HK-2 (cell line): ENCODE measurements around the gene SLC38A10.
A peak's percentile ranks its signal among the peaks of the same experiment; 100 is the strongest.

Experiments
- DNase-seq: peaks from one replicate; pipeline ENCODE4 v3.0.0-alpha.2; 2018; ENCODE audit not compliant: unreplicated experiment

SLC38A10 gene

GRCh38 chr17:81254955-81255717 lies 40.0 kb downstream of the SLC38A10 start:
- peak; percentile 86 for DNase-seq

DNA sequence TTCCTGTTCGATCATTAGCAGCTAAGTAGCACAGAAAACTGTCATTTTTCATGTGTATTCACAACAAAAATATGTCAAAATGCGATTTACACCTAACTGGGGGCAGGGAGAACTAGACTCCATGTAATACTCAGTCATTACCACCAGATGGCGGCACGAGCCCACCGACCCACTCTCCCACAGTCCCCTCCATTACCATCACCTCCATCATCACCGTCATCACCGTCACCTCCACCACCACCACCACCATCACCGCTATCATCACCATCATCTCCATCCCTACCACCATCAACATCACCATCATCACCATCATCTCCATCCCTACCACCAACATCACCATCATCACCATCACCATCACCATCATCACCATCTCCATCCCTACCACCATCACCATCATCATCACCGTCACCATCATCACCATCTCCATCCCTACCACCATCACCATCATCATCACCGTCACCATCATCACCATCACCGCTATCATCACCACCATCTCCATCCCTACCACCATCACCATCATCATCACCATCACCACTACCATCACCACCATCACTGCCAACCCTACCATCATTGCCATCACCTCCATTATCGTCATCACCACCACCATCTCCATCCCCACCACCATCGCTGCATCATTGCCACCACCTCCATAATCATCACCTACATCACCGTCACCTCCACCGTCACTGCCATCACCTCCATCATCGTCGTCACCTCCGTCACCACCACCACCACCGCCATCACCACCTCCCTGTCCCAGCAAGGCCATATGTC lies 41.6 kb downstream of the SLC38A10 start:
- no peak for DNase-seq

DNA sequence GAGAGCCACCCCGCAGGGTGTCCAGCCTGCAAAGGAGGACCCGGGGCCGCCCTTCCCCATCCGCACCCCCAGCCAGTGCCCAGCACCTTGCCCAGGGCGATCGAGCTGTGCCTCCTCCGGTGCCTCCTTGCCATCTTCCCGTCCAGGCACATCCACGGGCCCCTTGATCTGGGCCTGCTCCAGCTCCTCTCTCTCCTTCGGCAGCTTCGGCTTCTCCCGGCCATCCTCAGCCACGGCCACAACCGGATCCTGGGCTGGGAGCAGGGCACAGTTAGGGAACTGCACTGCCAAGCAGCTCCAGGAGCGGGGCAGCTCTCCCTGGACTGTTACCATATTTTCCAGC lies 42.1 kb downstream of the SLC38A10 start:
- no peak for DNase-seq

GRCh38 chr17:81252326-81252986 lies 42.7 kb downstream of the SLC38A10 start:
- DNase-seq: no peak

DNA sequence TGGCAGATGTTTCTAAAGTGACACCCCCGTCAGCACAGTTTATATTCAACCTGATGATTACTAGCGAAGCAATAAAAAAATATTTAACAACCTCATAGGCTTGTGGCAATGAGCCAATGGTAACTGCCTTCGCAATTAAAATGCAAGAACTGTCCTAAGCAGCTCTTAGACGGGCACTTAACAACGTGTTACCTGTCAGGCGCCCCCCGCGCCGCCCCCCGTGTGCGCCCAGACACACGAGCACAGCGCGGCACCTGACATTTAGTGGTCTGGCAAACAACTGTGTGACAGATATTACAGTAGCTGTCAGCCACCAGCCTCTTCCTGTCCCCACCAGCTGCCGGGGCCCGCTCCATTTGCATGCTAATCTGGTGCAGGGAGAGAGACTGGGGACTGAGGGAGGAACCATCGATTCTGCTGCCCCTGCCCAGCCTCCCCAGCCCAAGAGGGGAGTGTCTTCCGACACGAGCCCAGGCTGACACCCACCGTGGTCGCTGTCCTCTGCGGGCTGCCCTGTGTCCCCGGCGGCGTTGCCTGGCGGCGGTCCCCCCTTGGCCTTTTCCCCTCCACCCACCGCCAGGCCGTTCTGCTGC lies 43.3 kb downstream of the SLC38A10 start:
- DNase-seq: no peak

DNA sequence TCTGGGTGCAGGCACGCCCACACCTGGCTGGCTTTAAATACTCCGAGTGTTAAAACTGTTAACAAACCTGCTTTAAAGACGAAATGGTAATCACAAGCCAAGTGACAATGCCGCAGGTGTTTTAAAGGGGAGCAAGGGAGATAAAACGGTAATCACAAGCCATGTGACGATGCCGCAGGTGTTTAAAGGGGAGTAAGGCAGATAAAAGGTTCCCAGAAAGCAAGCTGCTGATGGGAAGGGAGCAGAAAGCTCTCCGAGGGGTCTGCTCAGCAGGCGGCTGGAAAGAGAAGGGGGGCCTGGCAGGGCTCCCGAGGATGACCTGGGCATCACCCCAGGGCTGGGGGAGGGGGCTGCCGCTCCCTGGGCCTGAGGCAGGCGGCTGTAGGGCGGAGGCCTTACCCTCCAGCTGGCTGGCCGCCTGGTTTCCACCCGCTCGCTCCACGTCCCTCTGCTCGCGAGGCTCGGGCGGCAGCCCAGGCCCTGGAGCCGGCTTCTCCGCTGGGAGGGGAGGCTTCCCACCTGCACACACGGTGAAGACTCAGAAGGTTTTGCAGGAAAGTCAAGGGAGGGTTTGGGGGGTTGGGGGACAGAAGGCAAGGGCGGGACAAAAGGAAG lies 43.9 kb downstream of the SLC38A10 start:
- DNase-seq: no peak

GRCh38 chr17:81250286-81251093 lies 44.6 kb downstream of the SLC38A10 start:
- no peak for DNase-seq

GRCh38 chr17:81249223-81250040 lies 45.7 kb downstream of the SLC38A10 start:
- DNase-seq: no peak

- DNase-seq: no peak
These were observed 46.5 kb downstream of the SLC38A10 start for GRCh38 chr17:81248649-81249048.

DNA sequence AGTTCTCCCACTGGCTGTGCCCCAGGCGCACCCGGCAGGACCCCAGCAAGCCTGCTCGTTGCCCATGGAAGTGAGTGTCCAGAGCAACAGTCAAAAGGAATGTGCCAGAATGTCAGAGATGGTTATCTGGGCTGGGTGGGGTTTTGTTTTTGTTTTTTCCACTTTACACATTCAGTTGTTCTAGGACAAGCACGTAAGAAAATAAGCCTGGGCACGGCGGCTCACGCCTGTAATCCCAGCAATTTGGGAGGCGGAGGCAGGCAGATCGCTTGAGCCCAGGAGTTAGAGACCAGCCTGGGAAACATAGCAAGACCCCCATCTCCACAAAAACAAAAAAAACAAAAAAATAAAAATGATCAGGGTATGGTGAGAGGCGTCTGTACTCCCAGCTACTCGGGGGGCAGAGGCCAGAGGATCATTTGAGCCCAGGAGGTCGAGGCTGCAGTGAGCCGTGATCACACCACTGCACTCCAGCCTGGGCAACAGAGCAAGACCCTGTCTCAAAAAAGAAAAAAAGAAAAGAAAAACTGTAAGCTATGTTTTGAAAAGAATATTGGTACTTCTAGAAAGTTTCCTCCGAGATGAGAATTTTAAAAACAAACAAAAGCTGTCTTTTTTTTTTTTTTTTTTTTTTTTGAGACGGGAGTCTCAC lies 47.6 kb downstream of the SLC38A10 start:
- no peak for DNase-seq

GRCh38 chr17:81246679-81247338 lies 48.3 kb downstream of the SLC38A10 start:
- no peak for DNase-seq

GRCh38 chr17:81246343-81246670 lies 48.8 kb downstream of the SLC38A10 start:
- no peak for DNase-seq

DNA sequence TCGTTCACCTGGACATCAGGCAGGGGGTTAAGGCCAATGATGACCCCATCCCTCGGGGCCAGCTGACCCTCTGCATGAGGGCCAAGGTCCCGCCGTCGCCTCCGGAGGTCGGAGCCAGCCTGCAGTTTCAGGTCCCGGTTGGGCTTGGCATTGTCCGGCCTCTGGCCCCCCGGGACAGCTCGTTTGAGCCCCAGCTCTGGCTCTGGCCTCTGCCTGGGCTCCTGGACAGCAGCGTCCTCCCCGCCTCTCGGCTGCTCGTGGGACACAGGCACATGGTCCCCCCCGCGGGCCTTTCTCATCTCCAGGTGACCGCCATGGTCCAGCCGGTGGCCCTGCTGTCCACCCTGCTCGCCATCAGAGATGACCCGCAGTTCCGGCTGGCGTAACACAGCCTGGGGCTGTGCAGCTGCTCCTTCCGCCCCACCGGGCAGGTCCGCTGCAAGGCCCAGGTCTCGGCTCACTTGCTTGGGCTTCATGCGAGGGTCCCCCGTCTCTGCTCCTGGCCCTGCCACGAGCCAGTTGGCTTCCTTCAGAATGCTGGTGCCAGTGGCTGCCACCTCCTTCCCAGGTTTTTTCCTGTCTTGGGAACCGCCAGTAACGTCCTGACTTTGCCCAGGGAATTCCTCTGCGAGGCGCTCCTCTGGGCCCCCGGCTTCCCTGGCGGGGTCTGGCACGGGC lies 49.3 kb downstream of the SLC38A10 start:
- no peak for DNase-seq

GRCh38 chr17:81245024-81245664 lies 50.0 kb downstream of the SLC38A10 start:
- peak; percentile 49 for DNase-seq

DNA sequence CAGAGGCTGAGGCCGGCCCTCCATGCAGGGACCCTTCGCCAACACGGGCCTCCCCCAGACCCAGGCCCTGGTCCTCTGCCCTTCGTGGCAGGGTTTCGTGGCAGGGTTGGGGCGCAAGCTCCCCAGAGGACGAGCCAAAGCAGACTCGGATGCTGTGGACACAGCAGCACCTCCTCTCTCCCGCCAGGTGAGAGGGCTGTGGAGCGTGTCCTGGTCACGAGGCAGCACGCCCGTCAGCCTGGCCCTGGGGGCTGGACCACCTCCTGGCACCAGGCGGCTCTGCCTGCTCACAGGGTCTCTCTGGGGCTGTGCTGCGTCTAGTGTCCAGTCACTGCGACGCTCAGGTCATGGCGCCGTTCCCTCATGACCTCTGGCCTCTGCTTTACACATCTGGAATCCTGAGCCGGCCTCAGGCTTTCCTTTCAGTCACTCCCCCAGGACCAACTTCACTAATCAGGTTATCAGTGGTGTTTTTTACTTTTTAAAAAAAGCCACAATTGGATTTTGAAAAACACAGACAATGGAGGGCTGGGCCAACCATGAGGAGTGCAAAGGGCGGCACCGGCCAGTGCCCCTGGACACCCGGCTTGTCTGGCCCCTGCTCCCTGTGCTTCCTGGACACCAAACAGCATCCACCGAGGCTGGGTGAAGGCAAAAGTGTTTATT lies 50.6 kb downstream of the SLC38A10 start:
- no peak for DNase-seq

GRCh38 chr17:81243333-81243664 lies 51.8 kb downstream of the SLC38A10 start:
- no peak for DNase-seq

DNA sequence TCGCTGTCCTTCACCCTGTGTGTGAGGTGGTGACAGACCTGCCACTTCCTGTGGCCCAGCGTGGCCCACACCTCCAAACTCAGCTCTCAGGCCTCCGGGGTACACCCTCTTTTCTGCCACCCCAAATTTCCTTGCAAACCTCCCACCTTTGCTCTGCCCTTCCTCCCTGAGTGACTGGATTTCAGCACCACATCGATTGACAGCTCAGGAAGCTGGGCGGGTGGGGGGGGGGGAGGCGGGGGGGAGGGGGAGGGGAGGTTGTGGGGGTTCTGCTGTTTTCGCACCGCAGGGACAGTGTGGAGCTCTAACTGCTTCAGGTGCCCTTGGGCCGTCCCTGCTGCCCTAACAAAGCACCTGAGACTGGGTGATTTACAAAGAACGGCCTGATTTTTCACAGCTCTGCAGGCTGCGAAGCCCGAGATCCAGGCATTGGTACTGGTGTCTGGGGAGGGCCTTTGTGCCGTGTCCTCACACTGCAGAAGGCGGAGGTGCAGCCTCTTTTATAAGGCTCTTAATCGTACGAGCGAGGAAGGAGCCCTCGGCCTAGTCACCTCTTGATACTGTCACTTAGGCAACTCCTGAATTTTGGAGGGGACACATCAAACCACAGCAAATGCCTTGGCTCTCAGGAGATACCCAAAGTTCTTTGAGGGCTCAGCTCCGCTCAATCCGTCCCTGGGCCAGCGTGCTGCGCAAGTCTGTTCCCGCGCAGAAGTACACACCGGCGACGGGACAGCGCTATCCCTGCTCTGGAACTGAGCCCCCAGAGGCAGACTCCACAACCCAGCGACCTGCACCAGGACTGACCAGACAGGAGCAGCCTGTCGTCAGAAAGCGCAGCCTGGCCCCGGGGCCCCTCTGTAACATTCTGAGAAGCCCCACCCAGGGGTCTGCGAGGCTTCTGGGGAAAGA lies 52.4 kb downstream of the SLC38A10 start:
- DNase-seq: no peak
